HG03108 (cell line): ENCODE measurements around the gene ATRAID.

Source experiments
- ATAC-seq: cut with Tn5 transposase; IDR thresholded peaks from one replicate; pipeline ENCODE4 v1.9.1; 2021; ENCODE audit warnings: moderate library complexity; ENCODE audit not compliant: unreplicated experiment

The ATRAID gene

DNA sequence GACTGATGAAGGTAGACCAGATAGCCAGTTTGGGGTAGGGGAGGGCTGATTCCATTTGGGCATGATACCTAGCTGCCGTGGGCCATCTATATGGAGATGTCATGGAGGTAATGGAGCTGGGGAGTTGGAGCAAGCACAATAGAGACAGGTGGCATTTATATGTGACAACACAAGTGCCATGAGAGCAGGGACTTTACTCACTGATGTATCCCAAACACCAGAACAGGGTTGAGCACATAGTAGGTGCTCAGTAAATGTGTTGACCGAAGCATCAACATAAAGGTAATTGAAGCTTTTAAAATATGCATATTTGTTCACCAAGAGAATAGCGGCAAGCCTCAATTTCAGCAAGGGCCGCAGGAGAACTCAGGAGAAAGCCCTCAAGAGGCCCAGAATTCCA, 36.1 kb downstream of the ATRAID start:
- ATAC-seq: no peak

DNA sequence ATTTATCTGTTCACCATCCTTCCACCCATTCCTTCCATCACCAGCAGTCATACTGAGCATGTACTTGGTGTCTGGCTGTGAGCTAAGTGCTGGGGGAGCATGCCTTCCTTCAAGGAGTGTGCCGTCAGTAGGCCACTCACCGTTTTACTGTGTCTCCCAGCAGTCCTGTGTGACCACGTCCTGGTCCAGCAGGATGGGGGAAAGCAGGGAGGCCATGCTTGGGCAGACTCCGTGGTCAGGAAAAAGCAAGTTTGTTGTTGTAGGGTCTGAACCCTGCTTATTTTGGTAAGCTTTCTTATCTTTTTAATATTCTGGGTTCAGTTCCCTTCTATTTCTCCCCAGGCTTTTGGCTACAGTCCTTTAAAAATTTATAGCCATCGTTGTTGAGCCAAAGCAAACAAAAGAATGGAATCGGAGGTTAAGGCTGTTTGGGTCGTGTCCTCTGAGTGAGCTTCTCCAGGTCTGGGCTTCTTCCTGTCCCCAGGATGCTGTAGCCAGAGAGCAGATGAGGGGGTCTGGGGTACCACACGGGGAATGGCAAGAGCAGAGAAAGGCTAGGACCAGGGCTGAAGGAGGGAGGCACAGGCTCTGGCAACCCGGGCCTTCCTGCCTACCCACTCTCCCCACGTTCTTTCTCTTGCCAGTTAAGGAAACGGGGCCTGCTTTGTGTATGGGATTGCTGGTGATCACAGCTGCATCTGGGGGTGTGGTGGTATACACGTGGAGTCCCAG, 37.5 kb downstream of the ATRAID start:
- ATAC-seq: no peak

DNA sequence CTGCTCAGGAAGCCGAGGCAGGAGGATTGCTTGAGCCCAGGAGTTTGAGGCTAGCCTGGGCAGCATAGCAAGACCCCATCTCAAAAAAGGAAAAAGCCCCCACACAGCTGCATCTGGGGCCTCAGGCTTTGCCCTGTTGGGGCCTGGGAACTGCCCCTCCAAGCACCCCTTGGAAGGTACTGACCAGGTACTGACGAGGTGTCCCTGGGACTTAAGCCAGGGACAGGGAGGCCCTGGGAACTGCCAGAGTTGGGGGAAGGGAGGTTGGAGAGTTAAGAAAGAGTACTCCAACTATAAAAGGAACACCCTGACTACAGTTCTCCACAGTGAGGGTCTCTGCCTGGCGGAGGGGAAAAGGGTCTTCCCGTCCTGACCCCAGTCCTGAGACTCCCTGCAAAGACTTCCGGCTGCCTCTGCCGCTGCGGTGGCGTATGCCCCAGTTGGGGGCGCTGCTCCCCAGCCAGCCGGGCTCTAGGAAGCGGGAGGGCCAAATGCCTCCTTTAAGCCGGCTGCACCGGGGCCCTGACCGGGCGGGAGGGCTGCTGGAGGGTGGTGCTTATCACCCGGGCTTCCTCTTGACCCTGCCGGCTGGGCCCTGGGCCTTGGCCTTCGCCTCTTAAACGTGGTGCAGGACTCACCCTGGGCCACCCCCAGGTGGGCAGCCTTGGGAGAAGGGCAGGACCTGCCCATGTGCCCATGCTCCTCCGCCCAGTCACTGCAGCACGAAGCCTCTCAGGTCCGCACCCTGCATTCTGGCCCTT, 38.2 kb downstream of the ATRAID start:
- no peak for ATAC-seq

GRCh38 chr2:27250652-27251379, 39.0 kb downstream of the ATRAID start:
- no peak for ATAC-seq

DNA sequence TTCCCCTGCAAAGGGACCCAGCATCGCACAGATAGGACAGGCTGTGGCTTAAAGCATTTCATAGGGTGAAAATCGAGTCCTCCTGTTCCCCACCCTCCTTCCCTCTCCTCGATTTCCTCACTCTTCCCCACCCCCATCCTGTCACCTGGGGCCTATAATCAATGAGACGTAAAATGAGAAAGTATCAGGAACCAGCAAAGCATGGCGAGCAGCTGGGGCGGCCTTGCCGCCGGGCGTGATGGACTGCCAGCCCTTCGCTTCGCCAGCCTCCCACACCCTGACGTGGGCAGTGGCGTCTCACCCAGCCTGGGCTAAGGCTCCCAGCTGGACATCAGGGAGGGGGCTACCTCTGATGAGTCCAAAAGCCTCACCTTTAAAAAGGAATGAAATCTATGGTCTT, 39.9 kb downstream of the ATRAID start:
- no peak for ATAC-seq

GRCh38 chr2:27255187-27255586, 43.3 kb downstream of the ATRAID start:
- ATAC-seq: no peak

DNA sequence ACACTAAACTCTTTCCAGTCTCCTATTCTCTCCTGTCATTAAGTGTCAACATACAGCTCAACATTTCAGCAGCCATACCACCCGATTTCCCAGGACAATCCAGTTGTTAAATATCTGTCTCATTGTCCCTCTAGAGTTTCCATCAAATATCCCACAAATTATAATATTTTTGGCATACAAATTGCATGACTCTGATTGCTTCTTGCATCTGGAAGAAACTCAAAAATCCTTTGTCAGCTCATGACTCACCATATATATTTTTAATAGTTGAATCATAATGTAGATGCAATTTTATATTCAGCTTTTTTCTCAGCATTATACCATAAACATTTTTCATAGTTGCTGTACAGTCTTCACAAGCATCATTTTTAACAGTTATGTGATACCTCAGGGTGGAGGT, 43.8 kb downstream of the ATRAID start:
- ATAC-seq: no peak

GRCh38 chr2:27256855-27257454, 45.1 kb downstream of the ATRAID start:
- no peak for ATAC-seq

GRCh38 chr2:27258051-27258450, 46.2 kb downstream of the ATRAID start:
- ATAC-seq: no peak

GRCh38 chr2:27261241-27261925, 49.5 kb downstream of the ATRAID start:
- ATAC-seq: no peak

- no peak for ATAC-seq
These were observed 50.1 kb downstream of the ATRAID start for GRCh38 chr2:27261926-27262298.

DNA sequence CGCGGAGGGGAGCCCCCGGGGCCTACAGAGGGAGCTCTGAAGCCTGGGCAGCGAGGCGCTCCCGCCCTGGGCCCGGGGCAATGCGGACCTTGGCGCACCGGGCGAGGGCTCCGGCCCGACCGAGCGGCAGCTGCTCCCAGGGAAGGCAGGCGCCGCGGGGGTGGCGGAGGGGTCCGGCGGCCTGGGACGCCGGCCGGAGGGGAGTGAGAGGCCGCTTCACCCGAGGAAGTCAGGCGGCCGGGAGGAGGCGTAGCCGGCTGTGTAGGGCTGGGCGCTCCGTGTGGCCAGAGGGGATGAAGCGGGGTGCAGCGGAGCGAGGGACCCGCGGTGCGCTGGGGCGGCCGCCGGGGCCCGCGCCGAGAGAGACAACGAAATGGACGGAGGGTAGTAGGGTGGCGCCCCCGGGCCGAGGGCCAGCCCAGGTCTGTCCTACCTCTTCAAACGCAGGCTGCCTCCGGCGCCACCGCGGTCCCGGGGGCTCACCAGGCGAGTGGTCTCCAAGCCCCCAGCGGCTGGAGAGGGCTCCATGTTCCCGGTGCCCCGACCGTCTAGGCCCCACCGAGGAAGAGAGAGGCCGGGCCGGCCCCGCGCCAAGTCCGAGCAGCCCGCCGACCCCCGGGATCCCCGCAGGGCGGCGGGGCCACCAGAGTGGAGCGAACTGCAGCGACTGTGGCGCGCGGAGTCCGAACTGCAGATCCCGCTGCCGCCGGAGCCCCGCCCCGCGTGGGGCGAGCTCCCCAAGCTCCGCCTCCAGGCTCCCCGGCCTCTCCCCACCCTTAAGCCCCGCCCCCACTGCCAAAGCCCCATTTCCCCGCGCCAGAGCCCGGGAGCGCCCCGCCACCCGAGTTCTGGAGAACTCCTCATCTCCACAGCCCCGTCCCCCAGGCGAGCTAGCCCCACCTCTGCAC, 50.8 kb downstream of the ATRAID start, which contains the start of gene SLC30A3:
TSS of gene SLC30A3 (minus strand) at position 669 of the 908 bp plus-strand sequence. CDS start at position 528, 141 bp downstream.
- no peak for ATAC-seq

- no peak for ATAC-seq
These were observed 51.7 kb downstream of the ATRAID start for GRCh38 chr2:27263287-27264252.

- ATAC-seq: no peak
These were observed 52.5 kb downstream of the ATRAID start for GRCh38 chr2:27264253-27264752.

DNA sequence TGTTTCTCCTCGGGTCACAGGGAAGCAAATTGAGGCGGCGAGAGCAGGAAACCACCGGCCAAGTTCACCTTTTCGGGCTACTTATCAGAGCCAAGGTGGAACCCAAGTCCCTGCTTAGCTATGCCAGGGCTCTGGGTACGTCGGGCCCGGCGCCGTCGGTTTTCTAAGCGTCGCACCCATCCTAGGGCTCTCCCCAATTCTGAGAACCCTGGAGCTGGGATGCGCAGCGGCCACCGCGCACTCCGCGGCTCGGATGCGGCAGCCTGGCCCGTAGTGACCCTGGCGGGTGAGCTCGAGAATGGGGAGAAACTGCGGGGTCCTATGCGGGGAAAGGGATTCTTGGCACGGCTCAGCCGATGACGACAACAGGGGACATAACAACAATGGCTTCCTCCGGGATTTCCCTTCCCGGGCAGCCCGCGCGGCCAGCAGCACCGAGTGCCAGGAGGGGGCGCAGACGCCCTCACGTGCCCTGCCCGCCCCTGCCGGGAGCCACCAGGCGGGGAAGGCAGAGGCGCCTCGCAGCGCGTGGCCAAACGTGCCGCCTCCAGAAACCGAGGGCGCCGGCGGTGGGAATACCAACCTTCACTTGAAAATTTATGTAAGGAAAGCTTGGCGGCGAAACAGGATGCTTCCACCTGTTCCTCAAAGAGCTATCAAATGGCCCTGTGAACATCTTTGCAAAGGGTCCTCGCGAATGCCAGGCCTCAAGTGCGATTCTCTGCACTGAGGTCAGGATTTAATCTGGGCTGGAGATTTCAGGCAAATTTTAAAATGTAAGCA, 53.1 kb downstream of the ATRAID start:
- no peak for ATAC-seq

DNA sequence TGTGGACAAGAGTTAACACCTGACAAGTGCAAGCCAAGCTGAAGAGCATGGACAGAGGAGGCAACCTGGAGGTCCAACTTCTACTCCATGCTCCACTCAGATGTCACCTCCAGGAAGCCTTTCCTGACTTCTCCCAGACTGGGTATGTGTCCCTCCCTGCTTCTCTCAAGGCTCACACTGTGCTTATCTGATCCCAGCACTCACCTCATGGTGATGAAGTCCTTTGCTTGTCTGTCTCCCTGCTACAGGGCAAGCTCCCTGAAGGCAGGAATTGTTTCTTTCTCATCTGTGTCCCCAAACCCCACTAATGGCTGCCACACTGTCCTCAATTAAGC, 53.7 kb downstream of the ATRAID start:
- ATAC-seq: no peak
